ENCODE data around the gene CXorf38. TPM values are rescaled to one million over a fixed set of nuclear protein-coding genes. Genes with fewer than 3 reads are reported as not detected.

Gene CXorf38
- total RNA-seq, 1 donor from 2014 or later: 11.9 TPM

DNA sequence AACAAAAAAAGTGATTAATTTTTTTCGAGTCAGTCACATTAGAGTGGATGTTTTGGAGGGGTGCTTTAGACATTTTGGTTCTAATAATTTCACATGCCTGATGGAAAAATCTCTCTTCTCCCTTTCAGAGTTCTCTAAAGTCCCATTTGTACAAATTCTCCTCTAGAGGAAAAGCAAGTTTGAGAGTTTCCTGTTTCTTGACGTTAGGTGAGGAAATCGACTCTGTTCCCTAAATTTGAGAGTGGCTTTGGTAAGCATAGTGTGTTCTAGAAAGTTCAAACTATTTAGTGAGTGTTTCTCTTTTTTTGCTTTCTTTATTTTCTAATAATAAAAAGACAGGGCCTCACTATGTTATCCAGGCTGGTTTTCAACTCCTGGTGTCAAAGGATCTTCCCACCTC, 68.2 kb downstream of the CXorf38 start:
- TF ChIP-seq, protein P1, sequence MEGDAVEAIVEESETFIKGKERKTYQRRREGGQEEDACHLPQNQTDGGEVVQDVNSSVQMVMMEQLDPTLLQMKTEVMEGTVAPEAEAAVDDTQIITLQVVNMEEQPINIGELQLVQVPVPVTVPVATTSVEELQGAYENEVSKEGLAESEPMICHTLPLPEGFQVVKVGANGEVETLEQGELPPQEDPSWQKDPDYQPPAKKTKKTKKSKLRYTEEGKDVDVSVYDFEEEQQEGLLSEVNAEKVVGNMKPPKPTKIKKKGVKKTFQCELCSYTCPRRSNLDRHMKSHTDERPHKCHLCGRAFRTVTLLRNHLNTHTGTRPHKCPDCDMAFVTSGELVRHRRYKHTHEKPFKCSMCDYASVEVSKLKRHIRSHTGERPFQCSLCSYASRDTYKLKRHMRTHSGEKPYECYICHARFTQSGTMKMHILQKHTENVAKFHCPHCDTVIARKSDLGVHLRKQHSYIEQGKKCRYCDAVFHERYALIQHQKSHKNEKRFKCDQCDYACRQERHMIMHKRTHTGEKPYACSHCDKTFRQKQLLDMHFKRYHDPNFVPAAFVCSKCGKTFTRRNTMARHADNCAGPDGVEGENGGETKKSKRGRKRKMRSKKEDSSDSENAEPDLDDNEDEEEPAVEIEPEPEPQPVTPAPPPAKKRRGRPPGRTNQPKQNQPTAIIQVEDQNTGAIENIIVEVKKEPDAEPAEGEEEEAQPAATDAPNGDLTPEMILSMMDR (IDR thresholded peaks at IDR 0.05): no peak
- Histone ChIP-seq H3K27ac (no peak overlapping the region), H3K36me3 (no peaks in the 10 kb centered on the region), H3K4me3 (no peak overlapping the region), H3K27me3 (no peaks in the 10 kb centered on the region), H3K4me1 (peaks cover 0 to 8% of the 10 kb centered on the region in 2 donors), H3K9me3 (no peaks in the 10 kb centered on the region)
- intact Hi-C loops (cut with DNase I): no loop called here
- no peak for DNase-seq (ENCODE audit: low spot score in 2 of 2)

DNA sequence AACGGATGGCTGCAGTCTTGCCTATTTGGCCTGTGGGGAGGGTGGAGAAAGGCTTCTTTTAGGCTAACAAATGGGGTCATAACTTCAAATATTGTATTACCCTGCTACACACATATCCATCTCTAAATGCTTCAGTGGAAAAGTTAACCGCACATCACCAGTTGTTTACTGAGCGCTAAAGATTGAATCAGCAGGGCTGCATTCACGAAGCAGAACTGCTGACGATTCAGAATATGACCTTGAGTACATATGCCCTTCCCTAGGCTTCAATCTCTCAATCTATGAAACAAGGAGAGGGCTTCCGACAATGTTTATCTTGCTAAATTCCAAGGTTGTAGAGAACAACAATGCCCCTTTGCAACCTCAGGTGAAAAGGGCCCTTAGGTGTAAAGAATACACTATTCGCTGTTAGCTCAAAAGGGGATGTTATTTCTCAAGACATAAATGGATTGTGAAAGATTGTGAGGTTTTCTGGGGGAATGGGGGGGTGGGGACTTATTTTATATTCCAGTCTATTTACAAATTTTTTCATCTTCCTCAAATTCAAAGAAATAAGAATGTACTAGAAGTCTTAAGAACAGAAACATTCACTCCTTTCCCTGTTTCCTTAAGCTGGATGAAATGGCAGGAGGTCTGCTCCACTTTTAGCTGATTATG, 69.2 kb downstream of the CXorf38 start:
- TF ChIP-seq, protein P1 (IDR thresholded peaks at IDR 0.05): no peak
- H3K4me1 ChIP-seq: peaks cover 0 to 8% of the 10 kb centered on the region in 2 donors
- H3K36me3 ChIP-seq: no peaks in the 10 kb centered on the region
- DNase-seq (ENCODE audit: low spot score in 2 of 2): no peak
- H3K9me3 ChIP-seq: no peaks in the 10 kb centered on the region
- intact Hi-C loops (cut with DNase I): no loop called here
- no peak overlapping the region for H3K27ac ChIP-seq
- no peak overlapping the region for H3K4me3 ChIP-seq
- no peaks in the 10 kb centered on the region for H3K27me3 ChIP-seq

Other genes starting within 250 kb of the CXorf38 start
- 61.9 TPM for gene ATP6AP2, start 66.6 kb downstream of the CXorf38 start, total RNA-seq
- not detected for gene MPC1L, start 24.1 kb downstream of the CXorf38 start, total RNA-seq
- 10.5 TPM for gene MED14, start 88.0 kb upstream of the CXorf38 start, total RNA-seq